ENCODE data around the gene ZCCHC17. TPM values are rescaled to one million over a fixed set of nuclear protein-coding genes. Genes with fewer than 3 reads are reported as not detected.

ZCCHC17 gene
- total RNA-seq, 1 experiment from 2014 or later, result 83.9 TPM

DNA sequence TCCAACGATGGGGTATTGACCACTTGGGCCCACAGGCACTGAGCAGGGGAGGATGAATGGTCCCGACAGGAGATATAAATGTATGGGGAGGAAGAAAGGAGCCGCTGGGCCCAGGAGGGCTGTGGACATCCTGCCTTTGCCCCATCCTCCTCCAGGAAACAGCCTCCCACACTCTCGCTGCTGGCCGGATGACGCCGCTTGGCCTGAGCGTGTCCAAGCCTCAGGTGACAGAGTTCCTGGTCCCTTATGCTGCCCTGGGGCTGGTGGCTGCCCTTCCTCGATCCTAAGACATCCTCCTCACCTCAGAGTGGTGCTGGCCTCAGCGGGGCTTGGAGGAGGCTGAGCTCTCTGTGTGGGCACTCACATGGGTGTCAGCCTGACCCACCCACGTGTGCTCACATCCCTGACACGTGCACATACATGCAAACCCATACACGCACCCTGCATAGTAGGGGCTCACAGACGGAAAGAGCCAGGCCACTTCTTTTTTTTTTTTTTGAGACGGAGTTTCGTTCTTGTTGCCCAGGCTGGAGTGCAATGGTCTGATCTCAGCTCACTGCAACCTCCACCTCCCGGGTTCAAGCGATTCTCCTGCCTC, 110.3 kb downstream of the ZCCHC17 start:
- Histone ChIP-seq H3K27me3 (ENCODE audit: control insufficient read depth, insufficient read depth, low read length) (peaks cover 2% of the 10 kb centered on the region), H3K36me3 (replicated peaks; ENCODE audit: control insufficient read depth, insufficient read depth, low read length) (no peaks in the 10 kb centered on the region), H3K4me3 (ENCODE audit: insufficient read depth, low read depth, low read length) (no peak overlapping the region)
- no peak for DNase-seq

DNA sequence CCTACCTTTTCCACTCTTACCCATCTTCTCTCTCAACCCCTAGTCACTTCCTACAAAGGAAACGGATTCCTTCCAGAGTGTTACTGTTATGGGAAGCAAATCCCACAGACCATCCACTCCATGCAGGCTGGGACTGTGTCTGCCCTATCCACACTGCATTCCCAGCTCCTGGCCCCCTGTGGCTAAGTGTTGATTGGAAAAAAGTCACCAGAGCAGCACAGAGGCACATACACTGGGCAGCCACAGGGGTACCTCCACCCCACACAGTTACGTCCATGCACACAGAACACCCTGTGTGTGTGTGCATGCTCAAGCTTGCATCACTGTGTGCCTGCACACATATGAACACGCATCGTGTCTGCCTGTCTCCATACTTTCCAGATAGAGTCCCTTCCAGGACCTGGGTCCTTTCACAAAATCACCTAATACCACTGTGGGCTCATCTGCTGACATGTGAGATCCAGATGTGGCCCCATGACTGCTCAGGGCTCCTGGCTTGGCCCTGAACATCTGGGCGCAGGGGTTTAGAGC, 112.0 kb downstream of the ZCCHC17 start:
- H3K27me3 ChIP-seq (ENCODE audit: control insufficient read depth, insufficient read depth, low read length), result peaks cover 4% of the 10 kb centered on the region
- peak; percentile 58 for DNase-seq
- no peak overlapping the region for H3K4me3 ChIP-seq (ENCODE audit: insufficient read depth, low read depth, low read length)
- no peaks in the 10 kb centered on the region for H3K36me3 ChIP-seq (replicated peaks; ENCODE audit: control insufficient read depth, insufficient read depth, low read length)

DNA sequence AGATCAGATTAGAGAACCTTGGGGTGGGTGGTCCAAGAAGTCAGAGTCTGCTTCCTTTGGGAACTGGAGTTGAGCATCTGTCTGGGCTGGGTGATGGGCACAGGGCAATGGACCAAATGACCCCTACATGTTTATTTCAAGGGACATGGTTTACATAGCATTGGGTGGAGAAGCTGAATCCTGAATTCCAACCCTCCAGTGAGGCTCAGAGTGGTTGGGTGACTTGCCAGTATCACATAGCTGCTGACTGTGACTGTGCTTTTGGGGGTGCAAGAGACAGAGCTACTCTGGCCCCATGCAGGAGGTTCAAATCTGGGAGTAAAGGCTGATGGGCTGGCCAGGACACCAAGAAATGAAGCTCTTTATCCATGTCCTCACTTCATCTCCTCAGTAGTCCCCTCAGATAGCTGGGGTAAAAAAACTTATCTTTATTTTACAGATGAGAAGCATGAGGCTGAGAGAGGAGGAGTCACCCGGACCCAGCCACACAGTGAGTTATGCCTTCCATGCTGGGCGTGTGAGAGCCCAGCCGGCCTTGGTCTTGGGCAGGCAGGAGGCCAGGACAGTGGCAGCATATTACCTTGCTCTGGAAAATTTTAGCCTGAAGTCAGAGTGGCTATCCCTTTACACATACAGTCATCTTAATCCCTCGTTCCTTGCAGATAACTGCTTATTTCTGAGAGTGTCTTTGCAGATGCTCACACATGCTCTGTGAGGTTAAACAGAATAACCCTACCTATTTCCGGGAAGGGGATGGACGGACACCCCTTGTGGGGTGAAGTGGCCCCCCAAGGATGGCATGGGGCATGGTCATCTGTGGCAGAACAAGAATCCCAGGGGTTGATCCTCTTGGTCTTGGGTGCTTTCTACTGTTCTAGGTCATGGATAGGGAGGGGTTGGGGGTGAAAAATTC, 113.4 kb downstream of the ZCCHC17 start:
- H3K36me3 ChIP-seq (replicated peaks; ENCODE audit: control insufficient read depth, insufficient read depth, low read length), result no peaks in the 10 kb centered on the region
- peaks cover 4% of the 10 kb centered on the region for H3K27me3 ChIP-seq (ENCODE audit: control insufficient read depth, insufficient read depth, low read length)
- no peak for DNase-seq
- H3K4me3 ChIP-seq (ENCODE audit: insufficient read depth, low read depth, low read length), result no peak overlapping the region

DNA sequence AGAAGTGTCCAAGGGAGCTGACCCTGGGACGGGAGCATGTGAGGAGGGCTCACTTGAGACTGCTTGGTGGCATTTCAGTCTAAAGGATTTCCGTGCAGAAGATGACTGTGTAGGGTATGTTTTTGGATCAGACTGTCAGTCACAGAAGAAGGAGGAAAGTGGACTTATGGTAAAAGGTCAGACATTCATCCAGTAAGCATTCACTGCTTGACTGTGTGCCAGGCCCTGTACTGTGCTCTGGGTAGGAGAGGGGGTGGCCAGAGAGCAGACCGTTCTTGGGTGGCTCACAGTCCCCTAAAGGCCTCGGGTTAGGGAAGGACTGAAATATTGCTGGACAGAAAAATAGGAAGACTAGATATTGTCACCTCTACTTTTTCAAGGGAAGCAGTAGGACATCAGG, 114.0 kb downstream of the ZCCHC17 start:
- no peaks in the 10 kb centered on the region for H3K36me3 ChIP-seq (replicated peaks; ENCODE audit: control insufficient read depth, insufficient read depth, low read length)
- DNase-seq, result no peak
- H3K4me3 ChIP-seq (ENCODE audit: insufficient read depth, low read depth, low read length), result no peak overlapping the region
- peaks cover 4% of the 10 kb centered on the region for H3K27me3 ChIP-seq (ENCODE audit: control insufficient read depth, insufficient read depth, low read length)

DNA sequence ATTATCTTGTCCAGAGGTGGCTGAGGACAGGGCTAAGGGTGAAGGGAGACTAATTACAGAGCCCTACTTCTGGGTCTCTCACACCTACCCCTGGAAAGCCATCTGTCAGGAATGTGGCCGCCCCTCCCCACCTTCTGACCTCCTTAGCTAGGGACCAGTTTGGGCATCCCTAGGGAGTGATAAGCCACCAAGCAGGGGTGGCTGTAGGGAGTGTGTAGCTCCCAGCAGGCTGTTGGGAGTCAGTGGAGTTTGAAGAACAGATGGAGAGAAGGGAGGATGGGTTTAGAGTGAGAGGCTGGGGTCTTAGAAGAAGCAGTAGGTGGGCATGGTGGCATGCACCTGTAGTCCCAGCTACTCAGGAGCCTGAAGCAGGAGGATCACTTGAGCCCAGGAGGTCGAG, 115.4 kb downstream of the ZCCHC17 start:
- H3K27me3 ChIP-seq (ENCODE audit: control insufficient read depth, insufficient read depth, low read length), result peaks cover 4% of the 10 kb centered on the region
- no peak overlapping the region for H3K4me3 ChIP-seq (ENCODE audit: insufficient read depth, low read depth, low read length)
- H3K36me3 ChIP-seq (replicated peaks; ENCODE audit: control insufficient read depth, insufficient read depth, low read length), result no peaks in the 10 kb centered on the region
- peak; percentile 30 for DNase-seq

DNA sequence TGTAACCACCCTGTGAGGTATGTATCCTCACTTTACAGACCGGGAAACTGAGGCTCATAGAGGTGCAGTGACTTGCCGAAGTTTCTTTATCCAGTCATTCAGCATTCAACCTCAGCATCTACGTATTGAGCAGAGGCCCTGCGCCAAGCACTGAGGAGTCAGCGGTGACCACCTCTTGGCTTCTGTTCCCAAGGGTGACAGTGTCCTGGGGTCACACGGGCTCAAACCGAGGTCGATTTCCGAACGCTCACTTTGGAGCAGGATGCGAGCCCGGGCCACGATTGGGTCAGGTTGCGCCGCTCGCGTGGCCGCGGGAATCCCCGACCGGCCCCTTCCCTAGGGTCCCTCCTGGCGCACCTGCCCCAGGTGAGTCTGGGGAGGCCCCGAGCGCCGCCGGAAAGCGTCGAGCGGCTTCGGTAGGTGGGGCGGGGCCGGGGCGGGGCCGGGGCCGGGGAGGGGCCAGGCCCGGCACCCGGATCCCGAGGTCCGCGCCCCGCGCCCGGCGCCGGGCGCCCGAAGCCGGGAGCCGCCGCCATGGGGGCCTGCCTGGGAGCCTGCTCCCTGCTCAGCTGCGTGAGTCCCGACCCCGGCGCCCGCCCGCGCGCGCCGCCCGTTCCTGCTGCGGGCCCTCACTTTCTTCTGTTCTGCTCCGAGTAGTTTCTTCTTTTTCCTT, 116.0 kb downstream of the ZCCHC17 start, which contains the start of gene SERINC2:
Gene SERINC2 (plus strand): TSS at position 482 of the 673 bp plus-strand sequence. CDS start 53 bp downstream, at position 535.
- peaks cover 4% of the 10 kb centered on the region for H3K27me3 ChIP-seq (ENCODE audit: control insufficient read depth, insufficient read depth, low read length)
- DNase-seq, result peak; percentile 99
- H3K36me3 ChIP-seq (replicated peaks; ENCODE audit: control insufficient read depth, insufficient read depth, low read length), result no peaks in the 10 kb centered on the region
- peak within 1 kb of the TSS; percentile 90 for H3K4me3 ChIP-seq (ENCODE audit: insufficient read depth, low read depth, low read length)

DNA sequence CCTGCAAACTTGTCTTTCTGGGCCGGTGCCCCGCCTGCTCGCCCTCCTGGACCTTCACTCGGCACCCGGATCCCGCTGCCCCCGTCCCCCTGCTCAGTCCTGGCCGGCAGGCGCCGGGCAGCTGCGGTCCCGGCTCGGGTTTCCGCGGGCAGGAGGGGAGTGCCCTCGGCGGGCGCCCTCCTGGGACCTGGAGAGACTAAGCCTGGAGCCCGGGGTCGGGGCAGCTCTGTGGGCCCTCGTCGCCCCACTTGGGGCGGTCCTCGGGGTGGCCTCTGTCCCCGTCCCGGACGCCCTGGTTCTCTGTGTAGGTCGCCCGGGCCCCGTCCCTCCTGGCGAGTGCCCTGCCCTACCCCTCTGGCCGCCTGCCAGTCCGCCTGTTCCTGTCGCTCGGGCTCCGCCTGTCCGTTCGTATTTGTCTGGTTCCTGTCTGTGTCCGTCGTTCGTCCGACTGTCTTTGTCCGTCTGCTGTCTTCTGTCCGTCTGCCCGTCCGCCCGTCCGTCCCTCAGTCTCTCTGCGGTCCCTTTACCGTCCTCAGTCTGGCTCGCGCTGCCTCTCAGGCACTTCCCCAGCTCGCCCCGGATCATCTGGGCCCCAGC, 116.7 kb downstream of the ZCCHC17 start:
- H3K27me3 ChIP-seq (ENCODE audit: control insufficient read depth, insufficient read depth, low read length), result peaks cover 4% of the 10 kb centered on the region
- H3K36me3 ChIP-seq (replicated peaks; ENCODE audit: control insufficient read depth, insufficient read depth, low read length), result no peaks in the 10 kb centered on the region
- H3K4me3 ChIP-seq (ENCODE audit: insufficient read depth, low read depth, low read length), result peak overlapping the region; percentile 90
- DNase-seq, result peak; percentile 86

Other genes starting within 250 kb of the ZCCHC17 start
- gene PUM1, start 231.3 kb upstream of the ZCCHC17 start, total RNA-seq (2014; rRNA removed; shearing (Covaris generic)), result 105 and 115 TPM in 2 replicates
- 73.6 and 89.9 TPM in 2 replicates for gene NKAIN1, start 57.1 kb upstream of the ZCCHC17 start, total RNA-seq (2014; rRNA removed; shearing (Covaris generic))
- gene SNRNP40, start 244 bp upstream of the ZCCHC17 start, total RNA-seq (2014; rRNA removed; shearing (Covaris generic)), result 325 and 375 TPM in 2 replicates
- gene FABP3, start 76.0 kb downstream of the ZCCHC17 start, total RNA-seq (2014; rRNA removed; shearing (Covaris generic)), result 14.4 and 15.6 TPM in 2 replicates
- gene SERINC2, start 116.2 kb downstream of the ZCCHC17 start, total RNA-seq (2014; rRNA removed; shearing (Covaris generic)), result 39.2 and 40.0 TPM in 2 replicates